ENCODE data around the gene BIN2. TPM values are rescaled to one million over a fixed set of nuclear protein-coding genes. Genes with fewer than 3 reads are reported as not detected.

BIN2 gene
- total and polyA plus RNA-seq, 9 of the 15 experiments (the other 6 are each of a cell fraction or from before 2014, with no cell fraction given) = 0.04 to 0.39 (median 0.25) TPM; not detected in 1

GRCh38 chr12:51270067-51270950 lies 53.7 kb downstream of the BIN2 start, which contains the start of gene SMAGP (continued):
- no peak for TF ChIP-seq SMAD3 (CRISPR knock-in tag; conservative IDR thresholded peaks at IDR 0.05)
- TF ChIP-seq NR2C2 (CRISPR knock-in tag; IDR thresholded peaks at IDR 0.05) = no peak
- TF ChIP-seq NR2C2 (tag; IDR thresholded peaks at IDR 0.05) = peak; percentile 65; the same call in 1 of the 2 replicates
- no peak for TF ChIP-seq SMARCA4 (IDR thresholded peaks at IDR 0.05)
- TF ChIP-seq CHD7 (IDR thresholded peaks at IDR 0.05; ENCODE audit: low read depth, low read length) = no peak
- TF ChIP-seq CAMTA2 (CRISPR knock-in tag; conservative IDR thresholded peaks at IDR 0.05) = no peak
- no peak for TF ChIP-seq ZNF324 (CRISPR knock-in tag; IDR thresholded peaks at IDR 0.05)
- TF ChIP-seq RAD21 (CRISPR knock-in tag; conservative IDR thresholded peaks at IDR 0.05 in 1 of 2, IDR thresholded peaks at IDR 0.05 in 1 of 2) = no peak; a peak in 1 of 4 replicates
- TF ChIP-seq POU5F1 (IDR thresholded peaks at IDR 0.05; ENCODE audit: borderline replicate concordance, low read depth, low read length, partially characterized antibody) = no peak
- TF ChIP-seq ETV5 (CRISPR knock-in tag; IDR thresholded peaks at IDR 0.05; ENCODE audit: low read depth) = no peak
- TF ChIP-seq KLF10 (CRISPR knock-in tag; IDR thresholded peaks at IDR 0.05) = no peak
- no peak for TF ChIP-seq FOXA1 (IDR thresholded peaks at IDR 0.05; ENCODE audit: borderline replicate concordance)
- no peak for TF ChIP-seq ZNF23 (CRISPR knock-in tag; IDR thresholded peaks at IDR 0.05)
- TF ChIP-seq GATAD2B (IDR thresholded peaks at IDR 0.05; ENCODE audit: borderline replicate concordance) = no peak
- TF ChIP-seq PTTG1 (tag; IDR thresholded peaks at IDR 0.05; ENCODE audit: low read depth) = no peak
- TF ChIP-seq ZNF589 (CRISPR knock-in tag; IDR thresholded peaks at IDR 0.05; ENCODE audit: low read depth) = no peak
- TF ChIP-seq RFX5 (IDR thresholded peaks at IDR 0.05; ENCODE audit: low read depth, low read length) = no peak

All from K562 (cell line).